HepG2 (cell line): Measurements from ENCODE around the gene ICAM5. TPM values are rescaled to one million over a fixed set of nuclear protein-coding genes. Genes with fewer than 3 reads are reported as not detected.

ENCODE experiments used
- BHLHE40 ChIP-seq: IDR thresholded peaks from 2 replicates; pipeline ENCODE4 v1.6.1; 2011; ENCODE audit warnings: low read length, improper control_type of control experiment
- CREB1 ChIP-seq, 2 experiments: fragments of 450-650 bp in 1 of 2; IDR thresholded peaks; 2 replicates each; pipeline ENCODE4 v1.6.1; 2016 to 2017; ENCODE audit warnings: control low read depth in 1 of 2, mild to moderate bottlenecking in 1 of 2, missing compliant biosample characterization in 1 of 2, missing genetic modification characterization in 1 of 2
- GTF2F1 ChIP-seq: fragments of 150-350 bp; IDR thresholded peaks from 2 replicates; pipeline ENCODE4 v1.6.1; 2014; ENCODE audit warnings: low read length
- HOXA5 ChIP-seq: sonication (generic); formaldehyde crosslinking; IDR thresholded peaks from 2 replicates; pipeline ENCODE4 v1.4.0; 2020; ENCODE audit warnings: missing genetic modification reagents
- JUND ChIP-seq: sonication (generic); formaldehyde crosslinking; IDR thresholded peaks from 2 replicates; pipeline ENCODE4 v1.8.0; 2022; ENCODE audit warnings: mild to moderate bottlenecking, missing genetic modification reagents
- KAT7 ChIP-seq: IDR thresholded peaks from 2 replicates; pipeline ENCODE4 v1.6.1; 2018; ENCODE audit warnings: borderline replicate concordance, missing compliant biosample characterization
- KDM3A ChIP-seq: IDR thresholded peaks from 2 replicates; pipeline ENCODE4 v1.6.1; 2018; ENCODE audit warnings: low read depth, missing compliant biosample characterization
- NONO ChIP-seq, 2 experiments: fragments of 450-650 bp in 1 of 2; sonication (generic) in 1 of 2; formaldehyde crosslinking in 1 of 2; IDR thresholded peaks in 1 of 2; conservative IDR thresholded peaks in 1 of 2; 2 replicates each; pipeline versions ENCODE4 v1.6.1 to v1.8.0; 2017 to 2022; ENCODE audit warnings: mild to moderate bottlenecking in 1 of 2, missing genetic modification reagents in 1 of 2, moderate library complexity in 1 of 2
- NR2F2 ChIP-seq: IDR thresholded peaks from 2 replicates; pipeline ENCODE4 v1.6.1; 2012; ENCODE audit warnings: low read depth, inconsistent platforms, borderline replicate concordance
- NR2F6 ChIP-seq, 2 experiments: IDR thresholded peaks; 2 replicates each; pipeline ENCODE4 v1.6.1; 2016; ENCODE audit warnings: antibody characterized with exemption in 1 of 2, mild to moderate bottlenecking in 1 of 2
- SOX6 ChIP-seq, 2 experiments: fragments of 450-650 bp in 1 of 2; sonication (generic) in 1 of 2; formaldehyde crosslinking in 1 of 2; IDR thresholded peaks; 2 replicates each; pipeline versions ENCODE4 v1.4.0 to v1.6.1; 2017 to 2020; ENCODE audit warnings: antibody characterized with exemption in 1 of 2, mild to moderate bottlenecking in 1 of 2, missing genetic modification reagents in 1 of 2
- ZBTB1 ChIP-seq: sonication (generic); formaldehyde crosslinking; IDR thresholded peaks from 2 replicates; pipeline ENCODE4 v1.4.0; 2020; ENCODE audit warnings: missing genetic modification reagents, borderline replicate concordance
- ZNF761 ChIP-seq: sonication (generic); formaldehyde crosslinking; conservative IDR thresholded peaks from 2 replicates; pipeline ENCODE4 v1.4.0; 2020; ENCODE audit warnings: mild to moderate bottlenecking, missing genetic modification reagents
- polyA plus RNA-seq, 8 experiments: library from polyadenylated mRNA; depleted of rRNA in 3 of 8; stranded (reverse) in 7 of 8; unstranded in 1 of 8; fragments of >200 nt; fragmentation: Illumina TruSeq in 4 of 8; extraction: Trizol in 4 of 8; gene quantifications; 2 replicates each; pipeline versions ENCODE4 v1.2.1 to v1.2.3, GENCODE V29; 2011 to 2016; ENCODE audit warnings: low read depth in 4 of 8, missing spikeins in 1 of 8, mixed read lengths in 1 of 8; ENCODE audit not compliant: insufficient read depth in 1 of 8
- total RNA-seq, 5 experiments: library from RNA; depleted of rRNA; stranded (reverse); fragments of >200 nt; fragmentation: Illumina TruSeq; extraction: Trizol; gene quantifications; 2 replicates each; pipeline ENCODE4 v1.2.3, GENCODE V29; 2016; ENCODE audit warnings: low read depth in 1 of 5
- TF ChIP-seq, protein P1 (sequence below): conservative IDR thresholded peaks from 2 replicates; pipeline ENCODE4 v1.6.1; 2018; ENCODE audit warnings: missing genetic modification reagents
- TF ChIP-seq, protein P2 (sequence below): sonication (generic); IDR thresholded peaks from 2 replicates; pipeline ENCODE4 v1.6.1; 2016; ENCODE audit warnings: low read depth, borderline replicate concordance
- TF ChIP-seq, protein P3 (sequence below): IDR thresholded peaks from 2 replicates; pipeline ENCODE4 v1.6.1; 2018; ENCODE audit warnings: missing genetic modification reagents
- TF ChIP-seq, protein P4 (sequence below): IDR thresholded peaks from 2 replicates; pipeline ENCODE4 v1.6.1; 2016; ENCODE audit warnings: missing compliant biosample characterization, missing genetic modification reagents, borderline replicate concordance
- TF ChIP-seq, protein P5 (sequence below): sonication (generic); formaldehyde crosslinking; IDR thresholded peaks from 2 replicates; pipeline ENCODE4 v1.5.1; 2020; ENCODE audit warnings: mild to moderate bottlenecking, missing genetic modification reagents, moderate library complexity

ICAM5 gene
- total and polyA plus RNA-seq, 2 of the 13 experiments (the other 11 are each of a cell fraction or from before 2014, with no cell fraction given), result 0.46 to 1.6 TPM

DNA sequence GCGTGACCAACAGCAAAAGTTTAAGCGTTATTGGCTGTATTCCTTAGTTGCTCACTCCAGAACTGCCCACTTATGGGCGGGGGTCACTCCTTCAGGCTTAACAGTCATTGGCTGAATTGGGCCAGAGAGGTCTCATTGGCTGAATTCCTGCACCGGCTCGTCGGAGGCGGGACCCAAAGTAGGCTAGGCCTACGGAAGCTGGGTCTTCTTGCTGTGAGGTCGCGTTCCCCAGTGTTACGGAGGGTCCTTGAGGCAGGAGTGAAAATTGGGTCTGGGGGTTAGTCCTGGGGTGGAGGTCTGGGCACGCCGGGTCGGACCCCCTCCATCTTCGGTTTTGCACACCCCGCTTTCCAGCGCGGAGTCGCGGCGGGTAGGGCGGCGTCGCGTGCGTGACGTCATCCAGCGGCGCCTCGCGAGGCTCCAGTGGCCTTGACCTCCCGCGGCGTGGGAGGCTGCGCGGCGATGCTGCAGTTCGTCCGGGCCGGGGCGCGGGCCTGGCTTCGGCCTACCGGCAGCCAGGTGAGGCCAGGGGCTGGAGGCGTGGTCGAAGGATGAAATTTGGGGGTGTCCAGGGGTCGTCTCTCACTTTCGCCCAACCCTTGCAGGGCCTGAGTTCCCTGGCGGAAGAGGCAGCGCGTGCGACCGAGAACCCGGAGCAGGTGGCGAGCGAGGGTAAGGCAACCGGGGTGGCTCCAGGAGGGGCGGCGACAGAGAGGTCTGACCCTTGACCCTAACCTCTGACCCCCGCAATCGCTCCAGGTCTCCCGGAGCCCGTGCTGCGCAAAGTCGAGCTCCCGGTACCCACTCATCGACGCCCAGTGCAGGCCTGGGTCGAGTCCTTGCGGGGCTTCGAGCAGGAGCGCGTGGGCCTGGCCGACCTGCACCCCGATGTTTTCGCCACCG lies 37.7 kb upstream of the ICAM5 start, which contains the start of gene MRPL4 (continued):
- TF ChIP-seq, protein P1, sequence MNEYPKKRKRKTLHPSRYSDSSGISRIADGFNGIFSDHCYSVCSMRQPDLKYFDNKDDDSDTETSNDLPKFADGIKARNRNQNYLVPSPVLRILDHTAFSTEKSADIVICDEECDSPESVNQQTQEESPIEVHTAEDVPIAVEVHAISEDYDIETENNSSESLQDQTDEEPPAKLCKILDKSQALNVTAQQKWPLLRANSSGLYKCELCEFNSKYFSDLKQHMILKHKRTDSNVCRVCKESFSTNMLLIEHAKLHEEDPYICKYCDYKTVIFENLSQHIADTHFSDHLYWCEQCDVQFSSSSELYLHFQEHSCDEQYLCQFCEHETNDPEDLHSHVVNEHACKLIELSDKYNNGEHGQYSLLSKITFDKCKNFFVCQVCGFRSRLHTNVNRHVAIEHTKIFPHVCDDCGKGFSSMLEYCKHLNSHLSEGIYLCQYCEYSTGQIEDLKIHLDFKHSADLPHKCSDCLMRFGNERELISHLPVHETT, result peak; percentile 94
- TF ChIP-seq, protein P2, sequence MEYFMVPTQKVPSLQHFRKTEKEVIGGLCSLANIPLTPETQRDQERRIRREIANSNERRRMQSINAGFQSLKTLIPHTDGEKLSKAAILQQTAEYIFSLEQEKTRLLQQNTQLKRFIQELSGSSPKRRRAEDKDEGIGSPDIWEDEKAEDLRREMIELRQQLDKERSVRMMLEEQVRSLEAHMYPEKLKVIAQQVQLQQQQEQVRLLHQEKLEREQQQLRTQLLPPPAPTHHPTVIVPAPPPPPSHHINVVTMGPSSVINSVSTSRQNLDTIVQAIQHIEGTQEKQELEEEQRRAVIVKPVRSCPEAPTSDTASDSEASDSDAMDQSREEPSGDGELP, result peak; percentile 38; the same call in 1 of the 2 replicates
- TF ChIP-seq HOXA5 (CRISPR knock-in tag) (peak; percentile 93), GTF2F1 (no peak), NR2F6 (IDR thresholded peaks at IDR 0.05) (peak; percentile 84), NR2F6 (CRISPR knock-in tag; IDR thresholded peaks at IDR 0.05) (peak; percentile 99), ZBTB1 (CRISPR knock-in tag) (no peak), NR2F2 (peak; percentile 67), NONO (IDR thresholded peaks at IDR 0.05) (no peak), NONO (CRISPR knock-in tag; conservative IDR thresholded peaks at IDR 0.05) (peak; percentile 94), ZNF761 (no peak), KDM3A (CRISPR knock-in tag) (peak; percentile 93), CREB1 (IDR thresholded peaks at IDR 0.05) (peak; percentile 100), CREB1 (CRISPR knock-in tag; IDR thresholded peaks at IDR 0.05) (peak; percentile 97), JUND (peak; percentile 69; the same call in 1 of the 2 replicates), SOX6 (IDR thresholded peaks at IDR 0.05) (no peak), SOX6 (CRISPR knock-in tag; IDR thresholded peaks at IDR 0.05) (no peak), KAT7 (CRISPR knock-in tag) (peak; percentile 93; the same call in 1 of the 2 replicates), BHLHE40 (peak; percentile 62; the same call in 1 of the 2 replicates)
- TF ChIP-seq, protein P3, sequence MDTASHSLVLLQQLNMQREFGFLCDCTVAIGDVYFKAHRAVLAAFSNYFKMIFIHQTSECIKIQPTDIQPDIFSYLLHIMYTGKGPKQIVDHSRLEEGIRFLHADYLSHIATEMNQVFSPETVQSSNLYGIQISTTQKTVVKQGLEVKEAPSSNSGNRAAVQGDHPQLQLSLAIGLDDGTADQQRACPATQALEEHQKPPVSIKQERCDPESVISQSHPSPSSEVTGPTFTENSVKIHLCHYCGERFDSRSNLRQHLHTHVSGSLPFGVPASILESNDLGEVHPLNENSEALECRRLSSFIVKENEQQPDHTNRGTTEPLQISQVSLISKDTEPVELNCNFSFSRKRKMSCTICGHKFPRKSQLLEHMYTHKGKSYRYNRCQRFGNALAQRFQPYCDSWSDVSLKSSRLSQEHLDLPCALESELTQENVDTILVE (CRISPR knock-in tag), result 0 out of 2 replicates have a peak, but pooled peaks have one; percentile 67
- TF ChIP-seq, protein P4, sequence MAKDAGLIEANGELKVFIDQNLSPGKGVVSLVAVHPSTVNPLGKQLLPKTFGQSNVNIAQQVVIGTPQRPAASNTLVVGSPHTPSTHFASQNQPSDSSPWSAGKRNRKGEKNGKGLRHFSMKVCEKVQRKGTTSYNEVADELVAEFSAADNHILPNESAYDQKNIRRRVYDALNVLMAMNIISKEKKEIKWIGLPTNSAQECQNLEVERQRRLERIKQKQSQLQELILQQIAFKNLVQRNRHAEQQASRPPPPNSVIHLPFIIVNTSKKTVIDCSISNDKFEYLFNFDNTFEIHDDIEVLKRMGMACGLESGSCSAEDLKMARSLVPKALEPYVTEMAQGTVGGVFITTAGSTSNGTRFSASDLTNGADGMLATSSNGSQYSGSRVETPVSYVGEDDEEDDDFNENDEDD (CRISPR knock-in tag), result peak; percentile 89
- TF ChIP-seq, protein P5, sequence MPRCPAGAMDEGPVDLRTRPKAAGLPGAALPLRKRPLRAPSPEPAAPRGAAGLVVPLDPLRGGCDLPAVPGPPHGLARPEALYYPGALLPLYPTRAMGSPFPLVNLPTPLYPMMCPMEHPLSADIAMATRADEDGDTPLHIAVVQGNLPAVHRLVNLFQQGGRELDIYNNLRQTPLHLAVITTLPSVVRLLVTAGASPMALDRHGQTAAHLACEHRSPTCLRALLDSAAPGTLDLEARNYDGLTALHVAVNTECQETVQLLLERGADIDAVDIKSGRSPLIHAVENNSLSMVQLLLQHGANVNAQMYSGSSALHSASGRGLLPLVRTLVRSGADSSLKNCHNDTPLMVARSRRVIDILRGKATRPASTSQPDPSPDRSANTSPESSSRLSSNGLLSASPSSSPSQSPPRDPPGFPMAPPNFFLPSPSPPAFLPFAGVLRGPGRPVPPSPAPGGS (CRISPR knock-in tag), result peak; percentile 85
